ENCODE results near the gene INTS15. TPM values are rescaled to one million over a fixed set of nuclear protein-coding genes. Genes with fewer than 3 reads are reported as not detected.

The INTS15 gene
- total RNA-seq, 1 experiment from 2014 or later = 16.2 TPM

DNA sequence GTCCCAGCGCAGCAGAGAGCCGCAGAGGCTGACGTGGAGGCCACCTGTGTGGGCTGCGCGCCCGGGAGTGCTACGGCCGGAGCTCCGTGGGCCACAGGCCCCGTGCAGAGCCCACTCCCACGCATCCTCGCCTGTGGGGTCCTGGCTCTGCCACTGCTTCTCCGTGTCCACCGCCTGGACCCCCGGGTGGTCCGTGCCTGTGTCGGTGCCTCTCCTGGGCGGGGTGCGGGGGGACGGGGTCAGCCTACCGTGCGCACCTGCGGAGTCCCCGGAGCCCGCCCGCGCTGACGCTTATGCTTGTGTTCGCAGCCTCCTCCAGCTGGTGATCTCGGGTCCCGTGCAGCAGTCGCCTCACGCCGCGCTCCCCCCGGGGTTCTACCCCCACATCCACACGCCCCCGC, 17.8 kb downstream of the INTS15 start:
- no peak overlapping the region for H3K4me3 ChIP-seq
- no peak for DNase-seq

GRCh38 chr7:6608081-6608480, 18.3 kb downstream of the INTS15 start:
- Histone ChIP-seq H3K36me3 (peaks cover 6% of the 10 kb centered on the region), H3K4me3 (no peak overlapping the region), H3K9me3 (no peaks in the 10 kb centered on the region), H3K27me3 (no peaks in the 10 kb centered on the region)
- no peak for DNase-seq

More for the DNA sequence above, 17.8 kb downstream of the INTS15 start:
- Histone ChIP-seq H3K9me3 (no peaks in the 10 kb centered on the region), H3K36me3 (peaks cover 10% of the 10 kb centered on the region), H3K27me3 (no peaks in the 10 kb centered on the region)

DNA sequence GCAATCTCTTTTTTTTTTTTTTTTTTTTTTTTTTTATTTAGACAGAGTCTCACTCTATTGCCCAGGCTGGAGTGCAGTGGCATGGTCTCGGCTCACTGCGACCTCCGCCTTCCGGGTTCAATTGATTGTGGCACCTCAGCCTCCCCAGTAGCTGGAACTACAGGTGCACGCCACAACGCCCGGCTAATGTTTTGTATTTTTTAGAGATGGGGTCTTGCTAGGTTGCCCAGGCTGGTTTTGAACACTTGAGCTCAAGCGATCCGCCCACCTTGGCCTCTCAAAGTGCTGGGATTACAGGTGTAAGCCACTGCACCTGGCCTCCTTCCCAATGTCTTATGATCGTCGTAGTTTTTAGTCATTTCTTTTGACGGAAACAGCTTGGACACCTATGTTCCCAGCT, 19.0 kb downstream of the INTS15 start:
- no peaks in the 10 kb centered on the region for H3K27me3 ChIP-seq
- no peaks in the 10 kb centered on the region for H3K9me3 ChIP-seq
- H3K4me3 ChIP-seq = no peak overlapping the region
- H3K36me3 ChIP-seq = 0 out of 2 replicates have a peak, but pooled peaks cover 2% of the 10 kb centered on the region
- DNase-seq = no peak

- no peaks in the 10 kb centered on the region for H3K27me3 ChIP-seq
- no peak for DNase-seq
- no peak overlapping the region for H3K4me3 ChIP-seq
- H3K36me3 ChIP-seq = no peaks in the 10 kb centered on the region
- H3K9me3 ChIP-seq = no peaks in the 10 kb centered on the region
Measured at GRCh38 chr7:6612819-6613218, 23.0 kb downstream of the INTS15 start.

- Histone ChIP-seq H3K4me3 (no peak overlapping the region), H3K9me3 (no peaks in the 10 kb centered on the region), H3K27me3 (no peaks in the 10 kb centered on the region), H3K36me3 (peaks cover 5% of the 10 kb centered on the region; the same call in 1 of the 2 replicates)
- DNase-seq = no peak
Measured at GRCh38 chr7:6613706-6614105, 23.9 kb downstream of the INTS15 start.

DNA sequence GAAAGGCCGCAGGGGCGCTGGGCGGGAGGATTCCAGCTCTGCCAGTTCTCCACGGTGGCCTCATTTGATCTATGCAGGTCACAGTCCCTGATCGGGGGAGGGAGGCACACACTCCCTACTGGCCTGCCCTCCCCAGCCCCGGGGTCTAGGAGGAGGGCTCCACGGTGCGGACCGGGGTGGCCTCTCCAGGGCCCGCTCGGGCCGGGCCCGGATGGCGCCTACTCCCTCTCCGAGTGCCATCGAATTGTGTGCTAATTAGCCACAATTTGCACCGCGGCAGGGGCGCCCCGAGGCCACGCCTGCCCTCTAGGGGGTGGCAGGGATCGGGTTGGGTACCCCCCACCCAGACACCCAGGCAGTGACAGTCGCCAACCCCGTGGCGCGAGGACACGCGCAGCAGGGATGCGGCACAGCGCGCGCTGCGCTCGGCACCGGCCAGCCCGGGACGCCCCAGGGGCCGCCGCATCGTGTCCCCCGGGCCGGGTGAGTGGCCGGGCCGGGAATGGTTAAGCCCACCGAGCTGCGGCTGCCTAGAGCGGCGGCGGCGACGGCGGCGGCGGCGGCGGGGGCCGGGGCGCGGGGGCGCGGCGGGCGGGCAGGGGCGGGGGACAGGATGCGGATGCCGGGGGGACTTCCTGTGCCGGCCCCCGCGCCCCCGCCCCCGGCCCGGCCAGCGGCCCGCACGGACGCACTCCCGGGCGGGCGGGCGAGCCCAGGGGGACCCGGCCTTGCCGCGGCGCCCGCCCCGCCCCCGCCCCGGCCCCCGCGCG, 25.3 kb downstream of the INTS15 start, which contains the start of gene ZNF853:
TSS of gene ZNF853 (plus strand) at position 658 of the 770 bp plus-strand sequence. CDS start 565 bp downstream, outside the sequence.
- H3K27me3 ChIP-seq = no peaks in the 10 kb centered on the region
- DNase-seq = peak; percentile 43
- peaks cover 5% of the 10 kb centered on the region; the same call in 1 of the 2 replicates for H3K36me3 ChIP-seq
- no peaks in the 10 kb centered on the region for H3K9me3 ChIP-seq
- H3K4me3 ChIP-seq = peak within 1 kb of the TSS; percentile 65

DNA sequence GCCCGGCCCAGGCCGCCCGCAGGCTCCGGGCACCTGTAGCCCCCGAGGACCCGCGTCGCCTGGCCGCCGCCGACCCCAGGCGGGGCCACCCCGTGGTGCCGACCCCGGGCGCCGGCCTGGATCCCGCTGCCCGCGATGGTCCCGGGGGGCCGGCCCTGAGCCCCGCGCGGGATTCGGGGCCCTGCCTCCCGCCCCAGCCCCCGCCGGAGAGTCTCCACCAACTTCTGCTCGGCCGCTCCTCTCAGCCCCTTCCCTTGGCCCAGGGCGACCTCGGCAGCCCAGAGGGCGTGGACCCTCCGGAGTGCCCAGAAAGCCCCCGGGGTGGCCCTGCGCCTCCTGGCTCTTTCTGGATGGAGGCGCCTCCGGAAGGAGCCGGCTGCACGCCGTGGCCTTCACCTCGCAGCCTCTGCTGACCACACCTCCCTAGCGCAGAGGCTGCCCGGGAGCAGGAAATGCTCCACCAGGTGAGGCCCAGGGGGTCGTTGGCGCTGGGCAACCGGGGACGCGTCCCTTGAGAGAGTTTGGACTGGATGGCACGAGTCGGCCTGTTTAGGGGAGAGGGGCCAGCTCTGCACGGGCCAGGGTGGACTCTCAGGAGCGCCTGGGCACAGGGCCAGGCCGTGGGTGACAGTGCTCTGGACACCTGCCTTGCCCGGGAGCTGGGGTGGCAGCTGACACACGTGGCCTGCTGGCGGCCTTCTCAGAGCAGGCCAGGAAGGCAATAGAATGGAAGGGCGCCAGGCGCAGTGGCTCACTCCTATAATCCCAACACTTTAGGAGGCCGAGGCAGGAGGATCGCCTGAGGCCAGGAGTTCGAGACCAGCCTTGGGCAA, 26.1 kb downstream of the INTS15 start:
- H3K4me3 ChIP-seq = peak overlapping the region; percentile 65
- peak; percentile 28 for DNase-seq
- no peaks in the 10 kb centered on the region for H3K27me3 ChIP-seq
- H3K36me3 ChIP-seq = peaks cover 5% of the 10 kb centered on the region; the same call in 1 of the 2 replicates
- H3K9me3 ChIP-seq = no peaks in the 10 kb centered on the region

DNA sequence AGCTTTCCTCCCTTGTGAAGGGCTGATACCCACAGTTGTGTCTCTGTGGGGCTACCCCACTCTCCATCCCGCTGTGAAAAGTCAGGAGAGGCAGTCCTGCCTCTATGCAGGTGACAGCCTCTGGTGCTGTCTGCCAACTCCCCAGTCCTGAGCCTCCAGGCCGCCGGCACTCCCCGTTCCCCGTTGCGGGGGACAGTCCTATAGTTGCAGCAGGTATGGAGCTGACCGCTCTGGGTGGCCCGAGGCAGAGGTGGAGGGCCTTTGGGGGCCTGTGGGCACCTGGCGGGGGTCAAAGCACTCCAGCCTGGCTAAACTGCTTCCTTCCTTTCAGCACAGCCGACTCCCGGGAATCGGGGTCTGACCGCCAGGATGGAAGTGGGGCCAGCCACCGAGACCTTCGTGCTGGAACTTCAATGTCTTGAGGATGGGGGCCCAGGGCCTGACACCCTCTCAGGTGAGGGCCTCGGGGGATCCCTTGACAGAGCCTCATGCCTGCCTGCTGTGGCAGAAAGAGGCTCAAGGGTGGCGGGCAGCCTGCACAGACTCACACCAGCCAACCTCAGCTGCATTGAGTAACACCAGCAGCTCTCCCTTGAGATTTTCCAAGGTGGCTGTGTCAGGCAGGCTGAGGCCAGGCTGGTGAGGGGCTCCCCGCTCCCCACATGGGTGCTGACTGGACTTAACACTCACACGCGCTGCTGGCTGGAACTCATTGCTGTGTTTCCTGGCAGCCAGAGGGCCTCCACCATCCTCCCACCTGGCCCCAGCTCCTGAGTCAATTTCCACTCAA, 27.2 kb downstream of the INTS15 start:
- H3K9me3 ChIP-seq = no peaks in the 10 kb centered on the region

GRCh38 chr7:6618621-6619020, 28.8 kb downstream of the INTS15 start:
- no peaks in the 10 kb centered on the region for H3K9me3 ChIP-seq
- H3K4me3 ChIP-seq = no peak overlapping the region
- peaks cover 5% of the 10 kb centered on the region for H3K36me3 ChIP-seq
- DNase-seq = no peak
- H3K27me3 ChIP-seq = no peaks in the 10 kb centered on the region

More for the DNA sequence above, 27.2 kb downstream of the INTS15 start:
- no peak for DNase-seq
- H3K36me3 ChIP-seq = peaks cover 5% of the 10 kb centered on the region
- H3K27me3 ChIP-seq = no peaks in the 10 kb centered on the region
- H3K4me3 ChIP-seq = no peak overlapping the region

DNA sequence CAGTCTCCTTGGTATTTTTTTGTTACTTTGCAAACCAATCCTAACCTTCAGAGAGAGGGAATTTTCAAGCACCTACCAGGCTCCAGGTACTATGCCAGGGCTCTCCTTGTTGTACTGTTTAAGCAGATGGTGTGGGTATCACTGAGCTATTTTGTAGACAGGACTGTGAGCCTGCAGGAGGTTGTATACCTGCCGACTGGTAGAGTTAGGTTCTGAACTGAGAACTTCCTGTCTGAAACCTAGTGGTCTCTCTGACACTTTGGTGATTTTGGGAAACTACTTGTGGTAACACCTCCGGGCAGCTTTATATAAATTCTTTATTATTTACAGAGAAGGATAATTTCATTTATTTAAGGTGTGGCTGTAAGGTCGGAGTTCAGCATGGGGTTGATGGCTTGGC, 30.1 kb downstream of the INTS15 start:
- no peaks in the 10 kb centered on the region for H3K9me3 ChIP-seq
- no peak overlapping the region for H3K4me3 ChIP-seq
- DNase-seq = no peak
- H3K36me3 ChIP-seq = peaks cover 5% of the 10 kb centered on the region
- no peaks in the 10 kb centered on the region for H3K27me3 ChIP-seq

- DNase-seq = no peak
- H3K27me3 ChIP-seq = no peaks in the 10 kb centered on the region
- peaks cover 5% of the 10 kb centered on the region for H3K36me3 ChIP-seq
- H3K9me3 ChIP-seq = no peaks in the 10 kb centered on the region
- H3K4me3 ChIP-seq = no peak overlapping the region
Measured at GRCh38 chr7:6621195-6622133, 31.6 kb downstream of the INTS15 start.

DNA sequence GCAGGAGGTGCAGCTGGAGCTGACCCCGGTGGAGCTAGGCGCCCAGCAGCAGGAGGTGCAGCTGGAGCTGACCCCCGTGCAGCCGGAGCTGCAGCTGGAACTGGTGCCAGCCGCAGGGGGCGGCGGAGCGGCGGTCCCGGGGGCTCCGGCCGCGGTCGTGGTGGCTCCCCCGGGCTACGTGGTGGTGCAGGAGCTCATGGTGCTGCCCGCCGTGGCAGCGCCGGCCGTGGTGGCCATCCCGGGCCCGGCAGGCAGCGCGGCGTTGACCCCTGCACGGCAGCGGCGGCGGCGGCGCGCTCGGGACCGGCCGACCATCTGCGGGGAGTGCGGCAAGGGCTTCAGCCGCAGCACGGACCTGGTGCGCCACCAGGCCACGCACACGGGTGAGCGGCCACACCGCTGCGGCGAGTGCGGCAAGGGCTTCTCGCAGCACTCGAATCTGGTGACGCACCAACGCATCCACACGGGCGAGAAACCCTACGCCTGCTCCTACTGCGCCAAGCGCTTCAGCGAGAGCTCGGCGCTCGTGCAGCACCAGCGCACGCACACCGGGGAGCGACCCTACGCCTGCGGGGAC, 32.4 kb downstream of the INTS15 start:
- no peak for DNase-seq
- Histone ChIP-seq H3K27me3 (no peaks in the 10 kb centered on the region), H3K4me3 (no peak overlapping the region), H3K36me3 (peaks cover 5% of the 10 kb centered on the region), H3K9me3 (no peaks in the 10 kb centered on the region)

DNA sequence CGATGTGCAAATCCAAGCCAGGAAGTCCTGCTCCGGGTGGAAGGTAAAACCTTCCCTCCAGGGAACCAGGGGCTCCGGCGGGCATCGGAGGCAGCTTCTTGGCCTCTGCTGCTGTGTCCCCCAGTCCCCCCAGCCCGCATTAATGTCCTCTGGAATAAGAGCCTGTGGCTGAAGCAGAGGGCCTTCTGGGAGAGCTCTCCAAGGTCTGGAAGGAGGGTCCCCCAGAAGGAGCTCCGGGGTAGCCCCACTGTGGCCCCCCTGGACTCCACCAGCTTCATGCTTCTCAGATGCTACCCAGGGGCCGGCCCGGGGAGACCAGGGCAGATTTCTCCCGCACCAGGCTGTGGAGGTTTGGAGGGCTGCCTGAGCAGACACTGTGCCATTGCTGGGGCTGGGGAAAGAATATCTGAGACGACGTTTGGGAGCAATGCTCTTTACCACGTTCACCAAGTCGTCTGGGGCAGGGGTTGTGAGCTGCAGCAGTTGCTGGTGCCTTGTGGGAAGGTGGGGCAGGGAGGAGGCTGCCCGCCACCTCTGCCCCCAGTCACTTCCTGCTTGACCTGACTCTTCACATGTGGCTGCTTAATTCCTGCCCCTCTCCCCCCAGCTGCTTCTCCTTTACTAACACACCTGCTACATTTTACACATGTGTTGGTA, 33.9 kb downstream of the INTS15 start:
- Histone ChIP-seq H3K9me3 (no peaks in the 10 kb centered on the region), H3K36me3 (no peaks in the 10 kb centered on the region; the same call in 1 of the 2 replicates), H3K27me3 (no peaks in the 10 kb centered on the region), H3K4me3 (no peak overlapping the region)
- DNase-seq = no peak

DNA sequence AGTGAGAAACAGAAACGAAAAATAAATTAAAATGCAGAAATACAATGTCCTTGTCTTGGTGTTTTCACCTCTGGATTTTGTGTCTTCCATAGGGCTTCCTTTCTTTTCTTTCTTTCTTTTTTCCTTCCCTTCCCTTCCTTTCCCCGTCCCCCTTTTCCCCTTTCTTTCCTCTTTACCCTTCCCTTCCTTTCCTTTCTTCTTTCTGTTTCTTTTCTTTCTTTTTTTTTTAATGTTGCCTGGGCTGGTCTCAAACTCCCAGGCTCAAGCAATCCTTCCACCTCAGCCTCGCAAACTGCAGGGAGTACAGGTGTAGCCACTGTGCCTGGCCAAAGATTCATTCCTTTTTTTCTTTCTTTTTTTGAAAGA, 34.4 kb downstream of the INTS15 start:
- Histone ChIP-seq H3K4me3 (no peak overlapping the region), H3K27me3 (no peaks in the 10 kb centered on the region), H3K36me3 (no peaks in the 10 kb centered on the region; the same call in 1 of the 2 replicates), H3K9me3 (no peaks in the 10 kb centered on the region)
- DNase-seq = no peak

DNA sequence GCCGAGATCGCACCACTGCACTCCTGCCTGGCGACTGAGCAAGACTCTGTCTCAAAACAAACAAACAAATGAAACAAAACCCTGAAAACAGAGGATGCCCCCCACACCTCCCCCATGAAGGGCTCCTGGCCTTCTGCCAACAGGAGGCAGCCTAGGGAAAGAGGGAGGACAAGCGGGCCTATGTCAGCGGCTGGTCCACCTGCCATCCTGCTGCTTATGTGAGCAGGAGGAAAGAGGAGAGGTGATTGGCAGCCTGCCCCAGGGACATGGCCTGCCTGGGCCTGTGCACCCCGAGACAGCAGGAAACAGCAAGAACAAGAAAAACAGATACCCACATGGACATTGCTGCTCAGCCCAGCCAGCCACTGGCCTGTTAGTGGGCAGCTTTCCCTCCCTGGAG, 38.2 kb downstream of the INTS15 start:
- H3K4me3 ChIP-seq = no peak overlapping the region
- H3K9me3 ChIP-seq = no peaks in the 10 kb centered on the region
- DNase-seq = no peak
- no peaks in the 10 kb centered on the region for H3K27me3 ChIP-seq
- H3K36me3 ChIP-seq = no peaks in the 10 kb centered on the region; the same call in 1 of the 2 replicates
